GM12875 (cell line): ENCODE measurements around the gene CAGE1.

ENCODE experiments used
- H3K4me3 ChIP-seq: one replicate; pipeline ENCODE4 v1.5.1; 2011; ENCODE audit warnings: low read depth, low read length, control low read depth
- TF ChIP-seq, protein P1 (sequence below): IDR thresholded peaks from 2 replicates; pipeline ENCODE4 v1.5.1; 2011; ENCODE audit warnings: low read depth, mild to moderate bottlenecking, control low read depth, inconsistent platforms, low read length, moderate library complexity, borderline replicate concordance; ENCODE audit not compliant: insufficient read depth

The CAGE1 gene

DNA sequence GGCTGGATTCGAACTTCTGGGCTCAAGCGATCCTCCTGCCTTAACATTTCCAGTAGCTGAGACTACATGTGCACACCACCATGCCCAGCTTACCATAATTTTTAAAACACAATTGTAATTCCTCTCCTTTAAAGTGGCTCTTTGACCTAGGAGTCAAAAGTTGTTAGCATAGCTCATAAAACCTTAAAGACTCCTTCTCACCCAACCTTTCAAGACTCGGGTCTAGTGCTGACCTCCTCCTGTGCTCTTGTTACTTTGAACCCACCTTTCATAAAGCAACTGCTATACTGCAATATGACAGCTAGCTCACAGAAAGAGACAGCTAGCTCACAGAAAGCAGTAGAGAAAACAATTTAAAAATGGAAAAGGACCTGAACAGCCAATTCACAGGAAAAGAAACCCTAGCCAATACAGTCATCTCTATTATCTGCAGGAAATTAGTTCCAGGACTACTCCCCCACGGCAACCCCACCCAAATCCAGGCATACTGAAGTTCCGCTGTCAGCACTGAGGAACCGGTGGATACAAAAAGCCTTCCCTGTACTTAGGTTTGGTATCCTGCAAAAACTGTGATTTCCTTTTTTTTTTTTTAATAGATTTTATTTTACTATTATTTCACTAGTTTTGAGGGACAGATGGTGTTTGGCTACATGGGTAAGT is 96.8 kb downstream of the CAGE1 start:
- H3K4me3 ChIP-seq: no peak overlapping the region
- TF ChIP-seq, protein P1, sequence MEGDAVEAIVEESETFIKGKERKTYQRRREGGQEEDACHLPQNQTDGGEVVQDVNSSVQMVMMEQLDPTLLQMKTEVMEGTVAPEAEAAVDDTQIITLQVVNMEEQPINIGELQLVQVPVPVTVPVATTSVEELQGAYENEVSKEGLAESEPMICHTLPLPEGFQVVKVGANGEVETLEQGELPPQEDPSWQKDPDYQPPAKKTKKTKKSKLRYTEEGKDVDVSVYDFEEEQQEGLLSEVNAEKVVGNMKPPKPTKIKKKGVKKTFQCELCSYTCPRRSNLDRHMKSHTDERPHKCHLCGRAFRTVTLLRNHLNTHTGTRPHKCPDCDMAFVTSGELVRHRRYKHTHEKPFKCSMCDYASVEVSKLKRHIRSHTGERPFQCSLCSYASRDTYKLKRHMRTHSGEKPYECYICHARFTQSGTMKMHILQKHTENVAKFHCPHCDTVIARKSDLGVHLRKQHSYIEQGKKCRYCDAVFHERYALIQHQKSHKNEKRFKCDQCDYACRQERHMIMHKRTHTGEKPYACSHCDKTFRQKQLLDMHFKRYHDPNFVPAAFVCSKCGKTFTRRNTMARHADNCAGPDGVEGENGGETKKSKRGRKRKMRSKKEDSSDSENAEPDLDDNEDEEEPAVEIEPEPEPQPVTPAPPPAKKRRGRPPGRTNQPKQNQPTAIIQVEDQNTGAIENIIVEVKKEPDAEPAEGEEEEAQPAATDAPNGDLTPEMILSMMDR: no peak

DNA sequence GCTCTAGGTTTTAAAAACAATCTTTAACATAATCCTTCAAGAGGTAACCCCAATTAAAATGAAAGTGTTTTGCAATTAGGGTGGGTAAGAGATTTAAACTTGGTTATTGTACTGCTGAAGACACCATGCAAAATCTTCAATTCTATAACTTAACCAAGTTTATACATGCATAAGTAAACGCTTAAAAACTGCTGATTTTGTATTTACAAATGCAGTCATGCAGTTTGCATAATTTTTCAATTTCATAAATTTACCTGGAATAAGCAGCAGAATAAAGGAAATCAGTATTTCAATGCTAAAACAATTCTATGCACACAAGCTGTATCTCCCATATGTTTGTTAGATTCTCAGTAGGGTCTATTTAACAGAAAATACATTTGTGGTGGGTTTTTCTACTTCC is 99.5 kb downstream of the CAGE1 start:
- TF ChIP-seq, protein P1: no peak
- H3K4me3 ChIP-seq: no peak overlapping the region

DNA sequence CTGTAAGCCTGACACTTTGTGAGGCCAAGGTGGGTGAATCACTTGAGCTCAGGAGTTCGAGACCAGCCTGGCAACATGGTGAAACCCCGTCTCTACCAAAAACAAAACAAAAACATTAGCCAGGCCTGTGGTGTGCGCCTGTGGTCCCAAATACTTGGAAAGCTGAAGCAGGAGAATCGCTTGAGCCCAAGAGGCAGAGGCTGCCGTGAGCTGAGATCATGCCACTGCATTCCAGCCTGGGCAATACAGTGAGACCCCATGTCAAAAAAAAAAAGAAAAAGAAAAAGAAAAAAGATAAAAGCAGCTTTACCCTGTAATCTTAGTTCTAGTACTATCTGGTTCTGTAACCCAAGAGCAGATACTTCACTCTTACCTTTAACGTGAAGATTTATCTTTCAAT is 104.1 kb downstream of the CAGE1 start:
- TF ChIP-seq, protein P1: no peak
- no peak overlapping the region for H3K4me3 ChIP-seq

DNA sequence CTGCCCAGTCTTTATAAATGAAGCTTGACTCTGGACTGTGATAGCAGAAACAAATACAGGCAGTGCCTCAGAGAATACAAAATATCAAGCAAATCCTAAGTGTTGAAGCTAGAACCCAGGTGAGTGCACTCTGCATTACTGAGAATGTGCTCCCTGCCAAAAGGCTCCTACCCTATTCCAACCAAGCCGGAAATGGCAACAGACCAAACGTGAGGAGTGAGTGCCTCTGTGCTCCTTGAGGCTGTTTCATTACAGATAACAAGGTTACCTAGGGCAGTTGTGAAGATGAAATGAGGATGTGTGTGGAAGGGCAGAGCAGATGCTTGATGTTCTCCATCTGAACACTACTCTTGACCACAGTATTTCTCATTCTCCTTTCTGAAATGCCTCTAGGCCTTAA is 105.9 kb downstream of the CAGE1 start:
- TF ChIP-seq, protein P1: no peak
- H3K4me3 ChIP-seq: no peak overlapping the region

DNA sequence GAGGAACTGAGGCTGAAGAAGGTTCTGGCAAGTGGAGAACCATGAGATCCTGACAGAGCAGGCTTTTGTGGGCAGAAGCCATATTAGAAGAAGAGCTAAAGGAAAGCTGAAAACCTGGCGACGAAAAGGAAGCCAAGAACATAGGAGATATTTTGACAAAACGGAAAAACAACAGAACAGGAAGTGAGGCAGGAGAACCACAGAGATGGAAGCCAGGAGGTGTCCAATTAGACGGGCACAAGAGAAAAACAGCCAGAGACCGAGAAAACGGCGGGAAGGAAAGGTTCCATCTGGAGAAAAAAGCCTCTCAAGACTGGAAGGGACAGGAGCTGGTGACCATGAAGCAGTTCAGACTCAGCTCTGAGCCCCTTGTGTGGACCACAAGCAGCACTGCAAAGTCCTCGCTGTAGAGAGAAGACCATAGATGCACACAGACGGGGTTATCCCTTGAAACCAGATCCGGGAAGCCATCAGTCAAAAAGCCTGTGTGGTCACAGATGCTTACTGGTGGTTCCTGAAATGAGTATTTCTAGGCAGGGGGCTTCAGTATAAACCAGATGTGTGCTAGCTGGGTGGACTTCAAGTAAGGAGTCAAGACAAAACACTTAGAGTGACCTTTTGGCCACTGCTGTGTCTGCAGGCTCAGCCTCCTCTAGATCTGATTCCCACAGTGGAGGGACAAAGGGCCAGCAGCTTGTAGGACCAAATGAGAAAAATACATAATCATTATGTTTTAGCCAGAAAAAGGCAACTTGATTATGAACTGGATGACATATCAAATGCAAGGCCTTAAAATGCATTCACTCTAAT is 107.2 kb downstream of the CAGE1 start:
- TF ChIP-seq, protein P1: no peak
- no peak overlapping the region for H3K4me3 ChIP-seq
